HEK293 (cell line): ENCODE results near the gene PIK3AP1.
"Not testable (repeated sequence)": the region's sequence is repeated elsewhere in the genome, so short reads cannot be mapped to it uniquely, and the experiment has no call there.

Experiments used
- CTCF ChIA-PET: fragments of 350-600 bp; formaldehyde crosslinking; extraction: SDS; loops from one replicate; lab custom pipeline; 2021; ENCODE audit warnings: antibody characterized with exemption; lab: Yijun Ruan, JAX
- POLR2A ChIA-PET: fragments of 300-600 bp; formaldehyde crosslinking; extraction: SDS; loops from one replicate; lab custom pipeline; 2020; ENCODE audit warnings: antibody characterized with exemption, inconsistent platforms; lab: Yijun Ruan, JAX
- H3K27ac ChIP-seq: fragments of 200-500 bp; sonication (Bioruptor generic); 2 replicates; pipeline ENCODE4 v1.5.1; 2014; ENCODE audit warnings: low read depth, low read length, control low read depth, inconsistent platforms; ENCODE audit errors: extremely low read depth
- H3K36me3 ChIP-seq, 2 experiments: fragments of 200-500 bp in 1 of 2; sonication (Bioruptor generic) in 1 of 2; 1 replicate in 1 of 2; 2 replicates in 1 of 2; pipeline ENCODE4 v1.5.1; 2014 to 2017; ENCODE audit warnings: inconsistent platforms in 2 of 2, low read length in 2 of 2; ENCODE audit not compliant: control insufficient read depth in 2 of 2, insufficient read depth in 1 of 2
- H3K4me1 ChIP-seq: fragments of 200-500 bp; sonication (Bioruptor generic); 2 replicates; pipeline ENCODE4 v1.5.1; 2014; ENCODE audit warnings: mild to moderate bottlenecking, low read length, inconsistent platforms; ENCODE audit not compliant: control insufficient read depth, insufficient read depth
- H3K4me3 ChIP-seq: 2 replicates; pipeline ENCODE4 v1.5.1; 2011; ENCODE audit warnings: low read depth, mild to moderate bottlenecking, control low read depth, low read length, moderate library complexity
- H3K9me3 ChIP-seq: fragments of 200-500 bp; sonication (Bioruptor generic); 2 replicates; pipeline ENCODE4 v1.5.1; 2014; ENCODE audit warnings: low read depth, low read length, inconsistent platforms; ENCODE audit not compliant: control insufficient read depth, insufficient read depth
- SCRT1 ChIP-seq: fragments of 450-650 bp; formaldehyde crosslinking; IDR thresholded peaks from 2 replicates; pipeline ENCODE4 v1.5.1; 2016; ENCODE audit warnings: missing biosample characterization, missing genetic modification characterization, borderline replicate concordance
- ZBTB20 ChIP-seq: fragments of 450-650 bp; formaldehyde crosslinking; IDR thresholded peaks from 2 replicates; pipeline ENCODE4 v1.5.1; 2016; ENCODE audit warnings: missing biosample characterization, missing genetic modification characterization
- ZNF121 ChIP-seq: fragments of 450-650 bp; formaldehyde crosslinking; IDR thresholded peaks from 2 replicates; pipeline ENCODE4 v1.5.1; 2016; ENCODE audit warnings: missing biosample characterization, missing genetic modification characterization
- ZNF292 ChIP-seq: fragments of 450-650 bp; formaldehyde crosslinking; IDR thresholded peaks from 2 replicates; pipeline ENCODE4 v1.5.1; 2016; ENCODE audit warnings: low read depth, missing biosample characterization, missing genetic modification characterization, borderline replicate concordance
- ZNF433 ChIP-seq: fragments of 450-650 bp; formaldehyde crosslinking; IDR thresholded peaks from 2 replicates; pipeline ENCODE4 v1.5.1; 2016; ENCODE audit warnings: missing biosample characterization, missing genetic modification characterization, low read depth
- ZNF610 ChIP-seq: fragments of 450-650 bp; formaldehyde crosslinking; IDR thresholded peaks from 2 replicates; pipeline ENCODE4 v1.5.1; 2016; ENCODE audit warnings: missing biosample characterization, missing genetic modification characterization, borderline replicate concordance
- ZNF677 ChIP-seq: fragments of 450-650 bp; IDR thresholded peaks from 2 replicates; pipeline ENCODE4 v1.5.0; 2018; ENCODE audit warnings: missing biosample characterization, mild to moderate bottlenecking, missing genetic modification characterization, moderate library complexity
- ZNF776 ChIP-seq: fragments of 450-650 bp; formaldehyde crosslinking; IDR thresholded peaks from 2 replicates; pipeline ENCODE4 v1.5.0; 2017; ENCODE audit warnings: missing biosample characterization, missing genetic modification characterization, borderline replicate concordance
- ZNF837 ChIP-seq: fragments of 450-650 bp; formaldehyde crosslinking; IDR thresholded peaks from 2 replicates; pipeline ENCODE4 v1.5.1; 2016; ENCODE audit warnings: missing biosample characterization, missing genetic modification characterization
- ZSCAN23 ChIP-seq: fragments of 450-650 bp; formaldehyde crosslinking; IDR thresholded peaks from 2 replicates; pipeline ENCODE4 v1.5.1; 2016; ENCODE audit warnings: missing biosample characterization, missing genetic modification characterization
- TF ChIP-seq, protein P1 (sequence below): fragments of 450-650 bp; formaldehyde crosslinking; IDR thresholded peaks from 2 replicates; pipeline ENCODE4 v1.5.1; 2016; ENCODE audit warnings: missing biosample characterization, missing genetic modification characterization
- TF ChIP-seq, protein P2 (sequence below): fragments of 450-650 bp; formaldehyde crosslinking; conservative IDR thresholded peaks from 2 replicates; pipeline ENCODE4 v1.5.1; 2016; ENCODE audit warnings: low read depth, missing biosample characterization, missing genetic modification characterization

Gene PIK3AP1

DNA sequence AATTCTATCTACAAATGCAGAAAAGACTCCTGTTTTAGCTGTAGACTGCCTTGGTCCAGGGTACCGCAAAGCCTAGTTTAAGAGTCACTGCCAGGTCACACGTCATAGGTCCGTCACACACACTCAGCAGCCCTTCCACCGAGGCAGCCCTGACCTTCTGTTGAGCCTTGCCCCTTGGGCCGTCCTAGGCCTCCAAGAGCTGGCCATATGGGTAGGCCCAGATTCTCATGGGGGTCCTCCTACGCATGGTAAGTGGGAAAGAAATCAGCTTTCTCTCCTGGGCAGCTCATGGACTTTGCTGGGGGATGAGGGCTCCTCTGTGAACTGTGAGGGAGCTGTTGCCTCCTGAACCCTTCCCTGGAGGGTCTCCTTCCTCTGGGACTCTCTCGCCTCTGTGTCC lies 19.8 kb upstream of the PIK3AP1 start:
- Histone ChIP-seq H3K9me3 (no peaks in the 10 kb centered on the region), H3K4me1 (no peaks in the 10 kb centered on the region), H3K36me3 (no peaks in the 10 kb centered on the region), H3K27ac (no peak overlapping the region), H3K4me3 (no peak overlapping the region)
- ChIA-PET POLR2A (no interaction called here), CTCF (interaction anchor here (0.8 to 0.9 kb wide), 2 partner anchors 99 to 101 kb away, joined by 3 read pairs; no protein-coding TSS in a partner anchor)
- TF ChIP-seq ZNF610 (tag by site-specific recombination) (no peak), ZNF837 (tag by site-specific recombination) (no peak), ZNF433 (tag by site-specific recombination) (no peak), SCRT1 (tag by site-specific recombination) (no peak), ZNF121 (tag by site-specific recombination) (no peak)

DNA sequence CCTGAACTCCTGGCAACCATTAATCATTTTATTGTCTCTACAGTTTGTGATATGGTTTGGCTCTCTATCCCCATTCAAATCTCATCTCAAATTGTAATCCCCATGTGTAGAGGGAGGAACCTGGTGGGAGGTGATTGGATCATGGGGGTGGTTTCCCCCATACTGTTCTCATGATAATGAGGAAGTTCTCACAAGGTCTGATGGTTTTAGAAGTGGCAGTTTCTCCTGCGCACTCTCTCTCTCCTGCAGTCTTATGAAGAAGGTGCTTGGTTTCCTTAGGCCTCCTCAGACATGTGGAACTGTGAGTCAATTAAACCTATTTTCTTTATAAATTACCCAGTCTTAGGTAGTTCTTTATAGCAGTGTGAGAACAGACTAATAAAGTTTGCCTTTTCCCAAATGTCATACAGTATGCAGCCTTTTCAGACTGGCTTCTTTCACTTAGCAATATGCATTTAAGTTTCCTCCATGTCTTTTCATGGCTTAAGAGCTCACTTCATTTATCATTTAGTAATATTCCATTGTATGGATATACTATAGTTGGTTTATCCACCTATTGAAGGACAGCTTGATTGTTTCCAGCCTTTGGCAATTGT lies 17.1 kb upstream of the PIK3AP1 start:
- CTCF ChIA-PET: interaction anchor here (0.9 kb wide), 1 partner anchor 94 kb away, joined by 5 read pairs; no protein-coding TSS in a partner anchor
- H3K4me1 ChIP-seq, H3K27ac ChIP-seq, H3K9me3 ChIP-seq, H3K4me3 ChIP-seq, POLR2A ChIA-PET, H3K36me3 ChIP-seq: not testable (repeated sequence)

DNA sequence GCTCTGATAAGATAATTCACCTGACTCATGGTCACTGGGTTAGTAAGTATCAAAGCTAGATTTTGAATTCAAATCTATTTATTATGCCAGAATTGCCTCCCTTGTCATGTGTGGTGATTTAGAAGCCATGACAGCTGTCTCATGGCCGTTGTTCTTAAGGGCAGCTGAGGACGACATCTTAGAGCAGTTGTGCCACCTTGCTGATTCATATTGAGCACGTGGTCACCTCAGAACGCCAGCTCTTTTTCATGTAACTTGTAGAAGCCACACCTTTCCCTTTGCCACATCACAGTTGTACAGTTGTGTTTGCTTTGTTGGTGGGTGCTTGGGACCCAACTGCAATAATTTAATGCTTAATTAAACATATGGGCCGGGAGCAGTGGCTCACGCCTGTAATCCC lies 4.3 kb upstream of the PIK3AP1 start:
- H3K27ac ChIP-seq: no peak overlapping the region
- ChIA-PET CTCF (no interaction called here), POLR2A (no interaction called here)
- 0 out of 2 replicates have a peak, but pooled peaks cover under 1% of the 10 kb centered on the region for H3K4me1 ChIP-seq
- TF ChIP-seq, protein P1, sequence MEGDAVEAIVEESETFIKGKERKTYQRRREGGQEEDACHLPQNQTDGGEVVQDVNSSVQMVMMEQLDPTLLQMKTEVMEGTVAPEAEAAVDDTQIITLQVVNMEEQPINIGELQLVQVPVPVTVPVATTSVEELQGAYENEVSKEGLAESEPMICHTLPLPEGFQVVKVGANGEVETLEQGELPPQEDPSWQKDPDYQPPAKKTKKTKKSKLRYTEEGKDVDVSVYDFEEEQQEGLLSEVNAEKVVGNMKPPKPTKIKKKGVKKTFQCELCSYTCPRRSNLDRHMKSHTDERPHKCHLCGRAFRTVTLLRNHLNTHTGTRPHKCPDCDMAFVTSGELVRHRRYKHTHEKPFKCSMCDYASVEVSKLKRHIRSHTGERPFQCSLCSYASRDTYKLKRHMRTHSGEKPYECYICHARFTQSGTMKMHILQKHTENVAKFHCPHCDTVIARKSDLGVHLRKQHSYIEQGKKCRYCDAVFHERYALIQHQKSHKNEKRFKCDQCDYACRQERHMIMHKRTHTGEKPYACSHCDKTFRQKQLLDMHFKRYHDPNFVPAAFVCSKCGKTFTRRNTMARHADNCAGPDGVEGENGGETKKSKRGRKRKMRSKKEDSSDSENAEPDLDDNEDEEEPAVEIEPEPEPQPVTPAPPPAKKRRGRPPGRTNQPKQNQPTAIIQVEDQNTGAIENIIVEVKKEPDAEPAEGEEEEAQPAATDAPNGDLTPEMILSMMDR: no peak
- TF ChIP-seq ZNF292 (tag by site-specific recombination) (no peak), ZNF677 (no peak), ZSCAN23 (tag by site-specific recombination) (no peak), ZBTB20 (tag by site-specific recombination) (no peak), ZNF776 (tag by site-specific recombination) (no peak)
- TF ChIP-seq, protein P2, sequence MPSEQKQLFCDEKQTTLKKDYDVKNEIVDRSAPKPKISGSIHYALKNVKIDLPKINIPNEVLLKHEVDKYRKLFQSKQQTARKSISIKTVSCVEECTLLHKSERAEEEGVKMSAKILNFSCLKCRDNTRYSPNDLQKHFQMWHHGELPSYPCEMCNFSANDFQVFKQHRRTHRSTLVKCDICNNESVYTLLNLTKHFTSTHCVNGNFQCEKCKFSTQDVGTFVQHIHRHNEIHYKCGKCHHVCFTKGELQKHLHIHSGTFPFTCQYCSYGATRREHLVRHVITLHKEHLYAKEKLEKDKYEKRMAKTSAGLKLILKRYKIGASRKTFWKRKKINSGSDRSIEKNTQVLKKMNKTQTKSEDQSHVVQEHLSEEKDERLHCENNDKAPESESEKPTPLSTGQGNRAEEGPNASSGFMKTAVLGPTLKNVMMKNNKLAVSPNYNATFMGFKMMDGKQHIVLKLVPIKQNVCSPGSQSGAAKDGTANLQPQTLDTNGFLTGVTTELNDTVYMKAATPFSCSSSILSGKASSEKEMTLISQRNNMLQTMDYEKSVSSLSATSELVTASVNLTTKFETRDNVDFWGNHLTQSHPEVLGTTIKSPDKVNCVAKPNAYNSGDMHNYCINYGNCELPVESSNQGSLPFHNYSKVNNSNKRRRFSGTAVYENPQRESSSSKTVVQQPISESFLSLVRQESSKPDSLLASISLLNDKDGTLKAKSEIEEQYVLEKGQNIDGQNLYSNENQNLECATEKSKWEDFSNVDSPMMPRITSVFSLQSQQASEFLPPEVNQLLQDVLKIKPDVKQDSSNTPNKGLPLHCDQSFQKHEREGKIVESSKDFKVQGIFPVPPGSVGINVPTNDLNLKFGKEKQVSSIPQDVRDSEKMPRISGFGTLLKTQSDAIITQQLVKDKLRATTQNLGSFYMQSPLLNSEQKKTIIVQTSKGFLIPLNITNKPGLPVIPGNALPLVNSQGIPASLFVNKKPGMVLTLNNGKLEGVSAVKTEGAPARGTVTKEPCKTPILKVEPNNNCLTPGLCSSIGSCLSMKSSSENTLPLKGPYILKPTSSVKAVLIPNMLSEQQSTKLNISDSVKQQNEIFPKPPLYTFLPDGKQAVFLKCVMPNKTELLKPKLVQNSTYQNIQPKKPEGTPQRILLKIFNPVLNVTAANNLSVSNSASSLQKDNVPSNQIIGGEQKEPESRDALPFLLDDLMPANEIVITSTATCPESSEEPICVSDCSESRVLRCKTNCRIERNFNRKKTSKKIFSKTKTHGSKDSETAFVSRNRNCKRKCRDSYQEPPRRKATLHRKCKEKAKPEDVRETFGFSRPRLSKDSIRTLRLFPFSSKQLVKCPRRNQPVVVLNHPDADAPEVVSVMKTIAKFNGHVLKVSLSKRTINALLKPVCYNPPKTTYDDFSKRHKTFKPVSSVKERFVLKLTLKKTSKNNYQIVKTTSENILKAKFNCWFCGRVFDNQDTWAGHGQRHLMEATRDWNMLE (tag by site-specific recombination): no peak
- H3K9me3 ChIP-seq: no peaks in the 10 kb centered on the region
- no peak overlapping the region for H3K4me3 ChIP-seq
- no peaks in the 10 kb centered on the region for H3K36me3 ChIP-seq
